OCI-LY7 (cell line): ENCODE data around the gene PCIF1. TPM values are rescaled to one million over a fixed set of nuclear protein-coding genes. Genes with fewer than 3 reads are reported as not detected.

Experiments used
- BruUV-seq: library from RNA; stranded (reverse); fragments of 400-500 nt; replicated peaks from 2 replicates; lab custom pipeline; 2021; lab: Mats Ljungman, UMichigan
- CTCF ChIA-PET: fragments of 300-600 bp; sonication (Branson Sonifier 250); formaldehyde crosslinking; loops from one replicate; lab custom pipeline; 2022; ENCODE audit warnings: antibody characterized with exemption; ENCODE audit not compliant: unreplicated experiment; lab: Charles Lee
- POLR2A ChIA-PET: fragments of 300-600 bp; sonication (Branson Sonifier 250); formaldehyde crosslinking; loops from one replicate; lab custom pipeline; 2022; ENCODE audit warnings: antibody characterized with exemption; lab: Charles Lee
- DNase-seq: peaks from one replicate; pipeline ENCODE4 v3.0.0-alpha.2; 2015; ENCODE audit warnings: low spot score
- H2AFZ ChIP-seq: fragments of 200-600 bp; sonication (generic), shearing (Covaris generic); 2 replicates; pipeline ENCODE4 v1.6.1; 2014; ENCODE audit warnings: mild to moderate bottlenecking, antibody characterized with exemption, low read length, moderate library complexity
- H3K27ac ChIP-seq: fragments of 200-600 bp; sonication (generic); 2 replicates; pipeline ENCODE4 v1.5.1; 2014; ENCODE audit warnings: mixed run types, low read depth, mild to moderate bottlenecking, moderate library complexity, low read length, inconsistent platforms; ENCODE audit not compliant: poor library complexity, severe bottlenecking
- H3K36me3 ChIP-seq: fragments of 200-600 bp; sonication (generic); 2 replicates; pipeline ENCODE4 v1.6.1; 2014; ENCODE audit warnings: mild to moderate bottlenecking, antibody characterized with exemption, low read length, moderate library complexity, mixed read lengths; ENCODE audit not compliant: insufficient read depth
- H3K4me1 ChIP-seq: fragments of 200-600 bp; sonication (generic); 2 replicates; pipeline ENCODE4 v1.5.1; 2014; ENCODE audit warnings: mild to moderate bottlenecking, low read length; ENCODE audit not compliant: insufficient read depth, poor library complexity, severe bottlenecking
- H3K4me2 ChIP-seq: fragments of 200-600 bp; sonication (generic); 2 replicates; pipeline ENCODE4 v1.6.1; 2014; ENCODE audit warnings: mild to moderate bottlenecking, low read length
- H3K4me3 ChIP-seq: fragments of 200-600 bp; sonication (generic); 2 replicates; pipeline ENCODE4 v1.5.1; 2014; ENCODE audit warnings: mild to moderate bottlenecking, low read depth, low read length; ENCODE audit not compliant: poor library complexity, severe bottlenecking
- H3K79me2 ChIP-seq: fragments of 200-600 bp; sonication (generic); 2 replicates; pipeline ENCODE4 v1.6.1; 2016; ENCODE audit warnings: low read depth, mild to moderate bottlenecking, low read length, moderate library complexity, mixed read lengths; ENCODE audit not compliant: insufficient read depth
- H3K9me2 ChIP-seq: fragments of 200-600 bp; sonication (generic); 2 replicates; pipeline ENCODE4 v1.6.1; 2016; ENCODE audit warnings: mild to moderate bottlenecking, low read length, mixed read lengths; ENCODE audit not compliant: insufficient read depth
- H3K9me3 ChIP-seq: fragments of 200-600 bp; sonication (generic); 2 replicates; pipeline ENCODE4 v1.6.1; 2014; ENCODE audit warnings: mild to moderate bottlenecking, mixed run types, low read length, mixed read lengths
- H4K20me1 ChIP-seq: fragments of 200-600 bp; sonication (generic); 2 replicates; pipeline ENCODE4 v1.6.1; 2014; ENCODE audit warnings: mild to moderate bottlenecking, antibody characterized with exemption, low read length, moderate library complexity, mixed read lengths; ENCODE audit not compliant: insufficient read depth
- EZH2phosphoT487 ChIP-seq: fragments of 200-600 bp; sonication (generic); IDR thresholded peaks from 2 replicates; pipeline ENCODE4 v1.6.1; 2018; ENCODE audit warnings: low read depth, borderline replicate concordance, mild to moderate bottlenecking, mixed run types, antibody characterized with exemption, low read length, moderate library complexity, mixed read lengths
- intact Hi-C: fragments of 100-400 bp; cut with micrococcal nuclease; formaldehyde crosslinking; loops from one replicate; pipeline ENCODE4 v1.10.0; 2022; ENCODE audit not compliant: unreplicated experiment
- total RNA-seq, 2 experiments: library from RNA; depleted of rRNA in 1 of 2; stranded (reverse); fragments of >200 nt in 1 of 2; shearing (Covaris generic) in 1 of 2; gene quantifications; 2 replicates each; pipeline ENCODE4 v1.2.3, GENCODE V29; 2014 to 2022
- TF ChIP-seq, protein P1 (sequence below): fragments of 200-600 bp; sonication (generic); conservative IDR thresholded peaks from 2 replicates; pipeline ENCODE4 v1.5.1; 2014; ENCODE audit warnings: mild to moderate bottlenecking, antibody characterized with exemption, low read length, moderate library complexity, mixed read lengths

The PCIF1 gene
- total RNA-seq, 2 experiments from 2014 or later = 21.2 to 40.6 TPM

DNA sequence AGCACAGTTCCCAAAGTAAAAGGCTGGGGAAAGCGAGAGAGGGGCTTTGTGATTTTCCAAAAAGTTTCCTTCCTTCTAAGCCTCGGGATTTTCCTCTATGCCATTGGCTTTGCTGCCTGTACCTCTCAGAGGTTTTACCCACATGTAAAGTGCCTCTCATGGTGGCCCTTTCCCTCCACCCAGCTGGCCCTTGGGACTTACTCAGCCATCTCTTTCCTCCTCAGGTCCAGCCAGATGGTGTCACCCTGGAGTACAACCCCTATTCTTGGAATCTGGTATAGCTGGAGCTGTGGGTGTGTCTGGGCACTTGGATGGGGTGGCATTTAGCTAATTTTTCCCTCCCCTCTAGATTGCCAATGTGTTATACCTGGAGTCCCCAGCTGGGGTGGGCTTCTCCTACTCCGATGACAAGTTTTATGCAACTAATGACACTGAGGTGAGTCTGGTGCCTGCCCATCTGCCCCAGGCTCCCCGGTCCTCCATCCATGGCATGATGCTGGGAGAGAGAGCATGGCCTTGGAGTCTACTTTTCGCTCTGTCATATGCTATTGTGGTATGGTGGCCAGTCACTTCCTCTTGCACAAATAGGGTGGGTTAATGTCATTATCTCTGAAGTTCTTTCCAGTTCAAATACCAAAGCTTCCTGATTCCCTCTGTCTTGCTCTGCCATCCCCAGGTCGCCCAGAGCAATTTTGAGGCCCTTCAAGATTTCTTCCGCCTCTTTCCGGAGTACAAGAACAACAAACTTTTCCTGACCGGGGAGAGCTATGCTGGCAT is 42.2 kb upstream of the PCIF1 start:
- intact Hi-C loops = no loop called here
- no peaks in the 10 kb centered on the region for H3K9me3 ChIP-seq
- H4K20me1 ChIP-seq = no peaks in the 10 kb centered on the region
- ChIA-PET CTCF (no interaction called here), POLR2A (interaction anchor here (1.0 to 1.4 kb wide), 3 partner anchors 10 to 92 kb away, joined by 3 to 4 read pairs (median 4); no protein-coding TSS in a partner anchor)
- TSS peak; percentile 48 for BruUV-seq
- peaks cover 15% of the 10 kb centered on the region for H3K4me1 ChIP-seq
- H3K9me2 ChIP-seq = no peaks in the 10 kb centered on the region
- no peak for DNase-seq
- H3K36me3 ChIP-seq = peaks cover 4% of the 10 kb centered on the region
- H3K4me2 ChIP-seq = peak overlapping the region; percentile 98
- H3K27ac ChIP-seq = no peak overlapping the region
- H2AFZ ChIP-seq = no peak overlapping the region
- TF ChIP-seq EZH2phosphoT487 = no peak
- TF ChIP-seq, protein P1, sequence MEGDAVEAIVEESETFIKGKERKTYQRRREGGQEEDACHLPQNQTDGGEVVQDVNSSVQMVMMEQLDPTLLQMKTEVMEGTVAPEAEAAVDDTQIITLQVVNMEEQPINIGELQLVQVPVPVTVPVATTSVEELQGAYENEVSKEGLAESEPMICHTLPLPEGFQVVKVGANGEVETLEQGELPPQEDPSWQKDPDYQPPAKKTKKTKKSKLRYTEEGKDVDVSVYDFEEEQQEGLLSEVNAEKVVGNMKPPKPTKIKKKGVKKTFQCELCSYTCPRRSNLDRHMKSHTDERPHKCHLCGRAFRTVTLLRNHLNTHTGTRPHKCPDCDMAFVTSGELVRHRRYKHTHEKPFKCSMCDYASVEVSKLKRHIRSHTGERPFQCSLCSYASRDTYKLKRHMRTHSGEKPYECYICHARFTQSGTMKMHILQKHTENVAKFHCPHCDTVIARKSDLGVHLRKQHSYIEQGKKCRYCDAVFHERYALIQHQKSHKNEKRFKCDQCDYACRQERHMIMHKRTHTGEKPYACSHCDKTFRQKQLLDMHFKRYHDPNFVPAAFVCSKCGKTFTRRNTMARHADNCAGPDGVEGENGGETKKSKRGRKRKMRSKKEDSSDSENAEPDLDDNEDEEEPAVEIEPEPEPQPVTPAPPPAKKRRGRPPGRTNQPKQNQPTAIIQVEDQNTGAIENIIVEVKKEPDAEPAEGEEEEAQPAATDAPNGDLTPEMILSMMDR = no peak
- H3K79me2 ChIP-seq = no peaks in the 10 kb centered on the region
- peak overlapping the region; percentile 85 for H3K4me3 ChIP-seq

DNA sequence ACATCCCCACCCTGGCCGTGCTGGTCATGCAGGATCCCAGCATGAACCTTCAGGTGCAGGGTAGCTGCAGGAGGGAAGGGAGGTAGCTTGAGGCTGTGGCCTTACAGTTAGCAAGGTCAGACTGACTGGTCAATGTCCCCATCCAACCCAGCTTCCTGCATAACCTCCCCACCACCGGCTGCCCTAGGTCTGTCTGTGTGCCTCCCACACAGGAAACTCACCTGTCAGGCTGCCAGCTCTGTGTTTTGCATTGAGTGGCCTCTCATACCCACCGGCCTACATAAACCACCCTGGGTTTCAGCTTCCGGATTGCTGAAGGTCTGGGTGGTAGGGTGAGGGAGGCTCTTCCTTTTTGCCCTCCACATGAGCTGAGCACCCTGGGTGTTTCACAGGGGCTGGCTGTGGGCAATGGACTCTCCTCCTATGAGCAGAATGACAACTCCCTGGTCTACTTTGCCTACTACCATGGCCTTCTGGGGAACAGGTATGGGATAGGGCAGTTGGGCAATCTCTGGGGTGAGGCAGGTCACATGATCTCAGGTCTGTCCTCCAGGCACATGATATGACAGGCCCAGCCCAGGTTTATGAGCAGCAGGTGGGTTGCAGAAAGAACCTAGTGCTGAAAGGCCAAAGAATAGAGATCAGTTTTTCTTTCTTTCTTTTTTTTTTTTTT is 41.5 kb upstream of the PCIF1 start:
- POLR2A ChIA-PET = interaction anchor here (1.0 to 1.1 kb wide), 2 partner anchors 12 to 93 kb away, joined by 3 to 4 read pairs; no protein-coding TSS in a partner anchor

More for the DNA sequence above, 41.5 kb upstream of the PCIF1 start:
- TF ChIP-seq, protein P1 = no peak
- TF ChIP-seq EZH2phosphoT487 = no peak
- H3K4me2 ChIP-seq = no peak overlapping the region
- no peak overlapping the region for H2AFZ ChIP-seq
- no peaks in the 10 kb centered on the region for H3K9me3 ChIP-seq
- H3K4me1 ChIP-seq = peaks cover 15% of the 10 kb centered on the region
- no peaks in the 10 kb centered on the region for H3K79me2 ChIP-seq
- no peak overlapping the region for H3K4me3 ChIP-seq
- no peak overlapping the region for H3K27ac ChIP-seq
- CTCF ChIA-PET = no interaction called here
- BruUV-seq = no TSS peak
- no peaks in the 10 kb centered on the region for H4K20me1 ChIP-seq
- no peaks in the 10 kb centered on the region for H3K9me2 ChIP-seq
- no peak for DNase-seq
- H3K36me3 ChIP-seq = peaks cover 4% of the 10 kb centered on the region
- intact Hi-C loops = no loop called here
